ENCODE data around the gene POLR1G. TPM values are rescaled to one million over a fixed set of nuclear protein-coding genes. Genes with fewer than 3 reads are reported as not detected.

The POLR1G gene
- total RNA-seq, 1 experiment from 2014 or later: 30.5 TPM

- TF ChIP-seq ZFX (IDR thresholded peaks at IDR 0.05) (no peak), YY1 (IDR thresholded peaks at IDR 0.05; ENCODE audit: extremely low read depth, insufficient replicate concordance, low read depth, low read length) (no peak), EZH2phosphoT487 (IDR thresholded peaks at IDR 0.05; ENCODE audit: borderline replicate concordance) (no peak), EZH2 (IDR thresholded peaks at IDR 0.05) (no peak), RAD21 (IDR thresholded peaks at IDR 0.05; ENCODE audit: low read depth) (no peak), ZNF274 (IDR thresholded peaks at IDR 0.05; ENCODE audit: low read depth, low read length) (no peak), CEBPB (IDR thresholded peaks at IDR 0.05; ENCODE audit: low read depth) (no peak), SP1 (IDR thresholded peaks at IDR 0.05; ENCODE audit: low read depth) (peak; percentile 98)
These were observed at the start of gene POLR1G (continued) for GRCh38 chr19:45406226-45407090.

GRCh38 chr19:45356760-45357444 is 49.5 kb upstream of the POLR1G start:
- Histone ChIP-seq H4K20me1 (ENCODE audit: insufficient read depth) (no peaks in the 10 kb centered on the region), H3K9me2 (ENCODE audit: insufficient read depth) (no peaks in the 10 kb centered on the region), H3K4me3 (replicated peaks in 1 of 2; ENCODE audit: low read depth in 1 of 2, low read length in 2 of 2) (no peak overlapping the region), H2AFZ (ENCODE audit: low read depth, low read length, poor library complexity, severe bottlenecking) (no peak overlapping the region), H3K4me1 (ENCODE audit: control insufficient read depth in 1 of 2, insufficient read depth in 2 of 2, low read length in 2 of 2) (no peaks in the 10 kb centered on the region), H3K9me3 (ENCODE audit: control insufficient read depth in 1 of 2, insufficient read depth in 1 of 2, low read depth in 1 of 2, low read length in 2 of 2) (no peaks in the 10 kb centered on the region), H3K9ac (ENCODE audit: low read length) (no peak overlapping the region), H3K36me3 (ENCODE audit: control insufficient read depth in 1 of 2, insufficient read depth in 2 of 2, low read length in 2 of 2) (peaks cover 29 to 41% of the 10 kb centered on the region in 2 experiments; a peak in 3 of 4 replicates), H3K27me3 (ENCODE audit: insufficient read depth, low read length) (no peaks in the 10 kb centered on the region), H3K27ac (ENCODE audit: low read depth, low read length) (no peak overlapping the region), H3K79me2 (ENCODE audit: insufficient read depth, low read length) (no peaks in the 10 kb centered on the region), H3K4me2 (ENCODE audit: low read length) (no peak overlapping the region)
- RAD21 ChIA-PET (ENCODE audit: low non-redundant PET in 1 of 2, low total read pairs in 2 of 2, uncharacterized antibody in 2 of 2, unreplicated experiment in 2 of 2): no interaction called here
- no peak for DNase-seq (ENCODE audit: low read depth, low spot score)
- CTCF ChIA-PET: no interaction called here
- BruUV-seq (replicated peaks): no TSS peak
- ATAC-seq: no peak
- POLR2A ChIA-PET: no interaction called here
- TF ChIP-seq TCF7L2 (IDR thresholded peaks at IDR 0.05; ENCODE audit: borderline replicate concordance, extremely low read depth, insufficient read depth, insufficient read length): no peak
- no peak for TF ChIP-seq ZNF274 (IDR thresholded peaks at IDR 0.05; ENCODE audit: low read depth, low read length)
- no peak for TF ChIP-seq ZBTB33 (IDR thresholded peaks at IDR 0.05; ENCODE audit: extremely low read depth, insufficient replicate concordance, low read length)
- TF ChIP-seq FOSL1 (IDR thresholded peaks at IDR 0.05; ENCODE audit: low read depth): no peak
- TF ChIP-seq SRF (IDR thresholded peaks at IDR 0.05; ENCODE audit: low read depth): no peak
- TF ChIP-seq SIN3A (IDR thresholded peaks at IDR 0.05; ENCODE audit: low read depth): no peak
- no peak for TF ChIP-seq REST (IDR thresholded peaks at IDR 0.05; ENCODE audit: low read depth)
- no peak for TF ChIP-seq ELF1 (IDR thresholded peaks at IDR 0.05; ENCODE audit: borderline replicate concordance, low read depth)
- TF ChIP-seq POLR2AphosphoS5 (IDR thresholded peaks at IDR 0.05; ENCODE audit: low read depth, low read length): no peak
- intact Hi-C loops (cut with micrococcal nuclease): no loop called here

Measured in HCT116 (cell line).